HEK293 (cell line): ENCODE results near the gene RSRP1.
A peak's percentile ranks its signal among the peaks of the same experiment; 100 is the strongest.

Source experiments
- CTCF ChIA-PET: fragments of 350-600 bp; formaldehyde crosslinking; extraction: SDS; loops from one replicate; lab custom pipeline; 2021; ENCODE audit warnings: antibody characterized with exemption; lab: Yijun Ruan, JAX
- POLR2A ChIA-PET: fragments of 300-600 bp; formaldehyde crosslinking; extraction: SDS; loops from one replicate; lab custom pipeline; 2020; ENCODE audit warnings: antibody characterized with exemption, inconsistent platforms; lab: Yijun Ruan, JAX
- H3K27ac ChIP-seq: fragments of 200-500 bp; sonication (Bioruptor generic); 2 replicates; pipeline ENCODE4 v1.5.1; 2014; ENCODE audit warnings: low read depth, low read length, control low read depth, inconsistent platforms; ENCODE audit errors: extremely low read depth
- H3K36me3 ChIP-seq, 2 experiments: fragments of 200-500 bp in 1 of 2; sonication (Bioruptor generic) in 1 of 2; 1 replicate in 1 of 2; 2 replicates in 1 of 2; pipeline ENCODE4 v1.5.1; 2014 to 2017; ENCODE audit warnings: inconsistent platforms in 2 of 2, low read length in 2 of 2; ENCODE audit not compliant: control insufficient read depth in 2 of 2, insufficient read depth in 1 of 2
- H3K4me1 ChIP-seq: fragments of 200-500 bp; sonication (Bioruptor generic); 2 replicates; pipeline ENCODE4 v1.5.1; 2014; ENCODE audit warnings: mild to moderate bottlenecking, low read length, inconsistent platforms; ENCODE audit not compliant: control insufficient read depth, insufficient read depth
- H3K4me3 ChIP-seq: 2 replicates; pipeline ENCODE4 v1.5.1; 2011; ENCODE audit warnings: low read depth, mild to moderate bottlenecking, control low read depth, low read length, moderate library complexity
- H3K9me3 ChIP-seq: fragments of 200-500 bp; sonication (Bioruptor generic); 2 replicates; pipeline ENCODE4 v1.5.1; 2014; ENCODE audit warnings: low read depth, low read length, inconsistent platforms; ENCODE audit not compliant: control insufficient read depth, insufficient read depth
- BCL6B ChIP-seq: fragments of 450-650 bp; formaldehyde crosslinking; IDR thresholded peaks from 2 replicates; pipeline ENCODE4 v1.5.1; 2017; ENCODE audit warnings: missing biosample characterization, missing genetic modification characterization
- EGR2 ChIP-seq: fragments of 450-650 bp; formaldehyde crosslinking; IDR thresholded peaks from 2 replicates; pipeline ENCODE4 v1.5.1; 2016; ENCODE audit warnings: low read depth, missing biosample characterization, missing genetic modification characterization
- IKZF3 ChIP-seq: fragments of 450-650 bp; IDR thresholded peaks from 2 replicates; pipeline ENCODE4 v1.5.0; 2018; ENCODE audit warnings: missing biosample characterization, mild to moderate bottlenecking, missing genetic modification characterization, moderate library complexity
- KLF1 ChIP-seq: fragments of 450-650 bp; formaldehyde crosslinking; IDR thresholded peaks from 2 replicates; pipeline ENCODE4 v1.5.1; 2016; ENCODE audit warnings: missing biosample characterization, missing genetic modification characterization
- KLF7 ChIP-seq: fragments of 450-650 bp; formaldehyde crosslinking; IDR thresholded peaks from 2 replicates; pipeline ENCODE4 v1.5.1; 2016; ENCODE audit warnings: missing biosample characterization, missing genetic modification characterization, borderline replicate concordance
- PRDM4 ChIP-seq: fragments of 450-650 bp; formaldehyde crosslinking; IDR thresholded peaks from 2 replicates; pipeline ENCODE4 v1.5.1; 2017; ENCODE audit warnings: missing biosample characterization, missing genetic modification characterization
- SP2 ChIP-seq: fragments of 450-650 bp; formaldehyde crosslinking; IDR thresholded peaks from 2 replicates; pipeline ENCODE4 v1.5.1; 2016; ENCODE audit warnings: missing biosample characterization, missing genetic modification characterization
- TCF7L2 ChIP-seq: IDR thresholded peaks from 2 replicates; pipeline ENCODE4 v1.6.1; 2011; ENCODE audit warnings: low read depth, mild to moderate bottlenecking, inconsistent platforms, low read length, moderate library complexity, borderline replicate concordance
- ZBTB17 ChIP-seq: fragments of 450-650 bp; formaldehyde crosslinking; IDR thresholded peaks from 2 replicates; pipeline ENCODE4 v1.5.1; 2016; ENCODE audit warnings: missing biosample characterization, missing genetic modification characterization
- ZBTB49 ChIP-seq: fragments of 450-650 bp; formaldehyde crosslinking; IDR thresholded peaks from 2 replicates; pipeline ENCODE4 v1.5.1; 2016; ENCODE audit warnings: missing biosample characterization, missing genetic modification characterization, low read depth
- ZBTB6 ChIP-seq: fragments of 450-650 bp; formaldehyde crosslinking; IDR thresholded peaks from 2 replicates; pipeline ENCODE4 v1.5.1; 2017; ENCODE audit warnings: missing biosample characterization, missing genetic modification characterization
- ZFP37 ChIP-seq: fragments of 450-650 bp; formaldehyde crosslinking; IDR thresholded peaks from 2 replicates; pipeline ENCODE4 v1.5.1; 2016; ENCODE audit warnings: missing biosample characterization, missing genetic modification characterization
- ZFP69B ChIP-seq: fragments of 450-650 bp; formaldehyde crosslinking; IDR thresholded peaks from 2 replicates; pipeline ENCODE4 v1.5.1; 2016; ENCODE audit warnings: missing biosample characterization, missing genetic modification characterization
- ZNF175 ChIP-seq: fragments of 450-650 bp; formaldehyde crosslinking; IDR thresholded peaks from 2 replicates; pipeline ENCODE4 v1.5.1; 2016; ENCODE audit warnings: missing biosample characterization, missing genetic modification characterization
- ZNF2 ChIP-seq: fragments of 450-650 bp; formaldehyde crosslinking; IDR thresholded peaks from 2 replicates; pipeline ENCODE4 v1.5.1; 2016; ENCODE audit warnings: missing biosample characterization, missing genetic modification characterization
- ZNF23 ChIP-seq: fragments of 450-650 bp; formaldehyde crosslinking; IDR thresholded peaks from 2 replicates; pipeline ENCODE4 v1.5.1; 2016; ENCODE audit warnings: missing biosample characterization, missing genetic modification characterization, borderline replicate concordance
- ZNF335 ChIP-seq: fragments of 450-650 bp; formaldehyde crosslinking; conservative IDR thresholded peaks from 2 replicates; pipeline ENCODE4 v1.5.1; 2016; ENCODE audit warnings: missing biosample characterization, missing genetic modification characterization
- ZNF501 ChIP-seq: fragments of 450-650 bp; formaldehyde crosslinking; IDR thresholded peaks from 2 replicates; pipeline ENCODE4 v1.5.1; 2016; ENCODE audit warnings: missing biosample characterization, missing genetic modification characterization
- ZNF580 ChIP-seq: fragments of 450-650 bp; formaldehyde crosslinking; IDR thresholded peaks from 2 replicates; pipeline ENCODE4 v1.5.1; 2016; ENCODE audit warnings: missing biosample characterization, missing genetic modification characterization
- ZSCAN18 ChIP-seq: fragments of 450-650 bp; formaldehyde crosslinking; IDR thresholded peaks from 2 replicates; pipeline ENCODE4 v1.5.1; 2016; ENCODE audit warnings: missing biosample characterization, missing genetic modification characterization
- TF ChIP-seq, protein P1 (sequence below): fragments of 450-650 bp; formaldehyde crosslinking; IDR thresholded peaks from 2 replicates; pipeline ENCODE4 v1.5.1; 2016; ENCODE audit warnings: missing biosample characterization, missing genetic modification characterization, low read depth
- TF ChIP-seq, protein P2 (sequence below): sonication (generic); formaldehyde crosslinking; IDR thresholded peaks from 2 replicates; pipeline ENCODE4 v1.8.1; 2022; ENCODE audit warnings: mild to moderate bottlenecking, moderate library complexity, missing genetic modification reagents

RSRP1 gene

GRCh38 chr1:25232027-25232865 lies 15.0 kb downstream of the RSRP1 start, which contains the start of gene SYF2:
SYF2 (minus strand) TSS chr1:25232502; CDS start chr1:25232467, 35 bp downstream.
- H3K36me3 ChIP-seq, result peaks cover 29 to 49% of the 10 kb centered on the region in 2 experiments
- peak within 1 kb of the TSS; percentile 94 for H3K4me3 ChIP-seq
- POLR2A ChIA-PET, result interaction anchor here (0.6 to 3.2 kb wide), 14 partner anchors 8 to 571 kb away, joined by 3 to 100 read pairs (median 4); partner anchors contain the start of genes MACO1 and RSRP1
- H3K9me3 ChIP-seq, result no peaks in the 10 kb centered on the region
- CTCF ChIA-PET, result interaction anchor here (0.7 to 1.5 kb wide), 4 partner anchors 13 to 566 kb away, joined by 3 to 4 read pairs (median 3); no protein-coding TSS in a partner anchor
- peak within 1 kb of the TSS; percentile 53 for H3K27ac ChIP-seq
- H3K4me1 ChIP-seq, result 0 out of 2 replicates have a peak, but pooled peaks cover 3% of the 10 kb centered on the region
- 0 out of 2 replicates have a peak, but pooled peaks have one; percentile 23 for TF ChIP-seq ZBTB17 (tag by site-specific recombination)
- no peak for TF ChIP-seq ZSCAN18 (tag by site-specific recombination)
- no peak for TF ChIP-seq IKZF3 (tag by site-specific recombination)
- TF ChIP-seq SP2, result peak; percentile 95
- no peak for TF ChIP-seq KLF1 (tag by site-specific recombination)
- no peak for TF ChIP-seq ZNF175 (tag by site-specific recombination)
- TF ChIP-seq ZNF501 (tag by site-specific recombination), result peak; percentile 52
- TF ChIP-seq TCF7L2, result no peak
- no peak for TF ChIP-seq KLF7 (tag by site-specific recombination)
- TF ChIP-seq, protein P1, sequence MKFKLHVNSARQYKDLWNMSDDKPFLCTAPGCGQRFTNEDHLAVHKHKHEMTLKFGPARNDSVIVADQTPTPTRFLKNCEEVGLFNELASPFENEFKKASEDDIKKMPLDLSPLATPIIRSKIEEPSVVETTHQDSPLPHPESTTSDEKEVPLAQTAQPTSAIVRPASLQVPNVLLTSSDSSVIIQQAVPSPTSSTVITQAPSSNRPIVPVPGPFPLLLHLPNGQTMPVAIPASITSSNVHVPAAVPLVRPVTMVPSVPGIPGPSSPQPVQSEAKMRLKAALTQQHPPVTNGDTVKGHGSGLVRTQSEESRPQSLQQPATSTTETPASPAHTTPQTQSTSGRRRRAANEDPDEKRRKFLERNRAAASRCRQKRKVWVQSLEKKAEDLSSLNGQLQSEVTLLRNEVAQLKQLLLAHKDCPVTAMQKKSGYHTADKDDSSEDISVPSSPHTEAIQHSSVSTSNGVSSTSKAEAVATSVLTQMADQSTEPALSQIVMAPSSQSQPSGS (tag by site-specific recombination), result no peak
- no peak for TF ChIP-seq ZNF23 (tag by site-specific recombination)
- TF ChIP-seq EGR2 (tag by site-specific recombination), result no peak; the same call in 1 of the 2 replicates
- peak; percentile 90 for TF ChIP-seq ZNF335 (tag by site-specific recombination)
- TF ChIP-seq, protein P2, sequence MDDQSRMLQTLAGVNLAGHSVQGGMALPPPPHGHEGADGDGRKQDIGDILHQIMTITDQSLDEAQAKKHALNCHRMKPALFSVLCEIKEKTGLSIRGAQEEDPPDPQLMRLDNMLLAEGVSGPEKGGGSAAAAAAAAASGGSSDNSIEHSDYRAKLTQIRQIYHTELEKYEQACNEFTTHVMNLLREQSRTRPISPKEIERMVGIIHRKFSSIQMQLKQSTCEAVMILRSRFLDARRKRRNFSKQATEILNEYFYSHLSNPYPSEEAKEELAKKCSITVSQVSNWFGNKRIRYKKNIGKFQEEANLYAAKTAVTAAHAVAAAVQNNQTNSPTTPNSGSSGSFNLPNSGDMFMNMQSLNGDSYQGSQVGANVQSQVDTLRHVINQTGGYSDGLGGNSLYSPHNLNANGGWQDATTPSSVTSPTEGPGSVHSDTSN (CRISPR knock-in tag), result no peak
- 0 out of 2 replicates have a peak, but pooled peaks have one; percentile 16 for TF ChIP-seq ZFP37 (tag by site-specific recombination)
- no peak for TF ChIP-seq BCL6B (tag by site-specific recombination)
- TF ChIP-seq ZNF2 (tag by site-specific recombination), result 0 out of 2 replicates have a peak, but pooled peaks have one; percentile 39
- peak; percentile 80 for TF ChIP-seq PRDM4 (tag by site-specific recombination)
- 0 out of 2 replicates have a peak, but pooled peaks have one; percentile 23 for TF ChIP-seq ZFP69B (tag by site-specific recombination)
- peak; percentile 67 for TF ChIP-seq ZBTB6 (tag by site-specific recombination)
- no peak for TF ChIP-seq ZBTB49 (tag by site-specific recombination)
- peak; percentile 91; the same call in 1 of the 2 replicates for TF ChIP-seq ZNF580 (tag by site-specific recombination)
